ENCODE data around the gene GDF2. TPM values are rescaled to one million over a fixed set of nuclear protein-coding genes. Genes with fewer than 3 reads are reported as not detected.

GDF2 gene
- total and polyA plus RNA-seq, 2 experiments from 2014 or later = 0.39 TPM; not detected in 1

DNA sequence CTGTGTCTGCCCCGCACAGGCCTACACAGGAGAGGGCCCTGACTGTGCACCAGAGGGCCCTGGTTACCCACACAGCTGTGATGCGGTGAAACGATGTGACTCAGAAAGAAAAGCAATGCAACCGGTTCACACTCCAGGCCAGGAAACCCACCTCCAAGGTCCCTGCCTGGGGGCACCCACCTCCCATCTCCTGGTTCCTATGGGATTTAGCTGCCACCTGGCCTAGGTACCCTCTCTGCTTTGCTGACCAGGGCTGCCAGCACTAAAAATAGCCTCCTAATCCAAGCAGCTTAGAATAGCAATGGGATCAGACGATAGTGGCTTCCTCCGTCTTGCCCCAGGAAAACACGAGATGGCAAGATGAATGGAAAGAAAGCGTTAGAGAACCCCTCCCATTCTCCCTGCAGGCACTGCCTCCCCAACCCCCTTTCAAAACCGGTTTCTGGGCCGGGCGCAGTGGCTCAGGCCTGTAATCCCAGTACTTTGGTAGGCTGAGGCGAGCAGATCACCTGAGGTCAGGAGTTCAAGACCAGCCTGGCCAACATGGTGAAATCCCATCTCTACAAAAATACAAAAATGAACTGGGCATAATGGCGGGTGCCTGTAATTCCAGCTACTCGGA lies 38.3 kb downstream of the GDF2 start:
- Histone ChIP-seq H3K79me2 (no peaks in the 10 kb centered on the region), H3K27me3 (no peaks in the 10 kb centered on the region), H2AFZ (no peak overlapping the region), H4K20me1 (ENCODE audit: insufficient read depth, poor library complexity, severe bottlenecking) (no peaks in the 10 kb centered on the region), H3K4me2 (no peak overlapping the region), H3K36me3 (replicated peaks; ENCODE audit: insufficient read depth, low read depth) (no peaks in the 10 kb centered on the region), H3K4me3 (no peak overlapping the region), H3K9me2 (replicated peaks; ENCODE audit: insufficient read depth) (no peaks in the 10 kb centered on the region), H3K4me1 (ENCODE audit: insufficient read depth) (no peaks in the 10 kb centered on the region), H3K27ac (no peak overlapping the region), H3K9me3 (ENCODE audit: low read depth) (no peaks in the 10 kb centered on the region)
- DNase-seq (ENCODE audit: low spot score) = no peak
- 83% methylated on average over 14 of the region's 14 CpGs for WGBS (ENCODE audit: low lambda C conversion rate, missing lambda C conversion rate)
- TF ChIP-seq EZH2phosphoT487 (IDR thresholded peaks at IDR 0.05; ENCODE audit: low read depth, severe bottlenecking, unreplicated experiment) (no peak), EZH2 (IDR thresholded peaks at IDR 0.05; ENCODE audit: borderline replicate concordance) (no peak)
- TF ChIP-seq, protein P1, sequence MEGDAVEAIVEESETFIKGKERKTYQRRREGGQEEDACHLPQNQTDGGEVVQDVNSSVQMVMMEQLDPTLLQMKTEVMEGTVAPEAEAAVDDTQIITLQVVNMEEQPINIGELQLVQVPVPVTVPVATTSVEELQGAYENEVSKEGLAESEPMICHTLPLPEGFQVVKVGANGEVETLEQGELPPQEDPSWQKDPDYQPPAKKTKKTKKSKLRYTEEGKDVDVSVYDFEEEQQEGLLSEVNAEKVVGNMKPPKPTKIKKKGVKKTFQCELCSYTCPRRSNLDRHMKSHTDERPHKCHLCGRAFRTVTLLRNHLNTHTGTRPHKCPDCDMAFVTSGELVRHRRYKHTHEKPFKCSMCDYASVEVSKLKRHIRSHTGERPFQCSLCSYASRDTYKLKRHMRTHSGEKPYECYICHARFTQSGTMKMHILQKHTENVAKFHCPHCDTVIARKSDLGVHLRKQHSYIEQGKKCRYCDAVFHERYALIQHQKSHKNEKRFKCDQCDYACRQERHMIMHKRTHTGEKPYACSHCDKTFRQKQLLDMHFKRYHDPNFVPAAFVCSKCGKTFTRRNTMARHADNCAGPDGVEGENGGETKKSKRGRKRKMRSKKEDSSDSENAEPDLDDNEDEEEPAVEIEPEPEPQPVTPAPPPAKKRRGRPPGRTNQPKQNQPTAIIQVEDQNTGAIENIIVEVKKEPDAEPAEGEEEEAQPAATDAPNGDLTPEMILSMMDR (IDR thresholded peaks at IDR 0.05; ENCODE audit: poor library complexity) = no peak

DNA sequence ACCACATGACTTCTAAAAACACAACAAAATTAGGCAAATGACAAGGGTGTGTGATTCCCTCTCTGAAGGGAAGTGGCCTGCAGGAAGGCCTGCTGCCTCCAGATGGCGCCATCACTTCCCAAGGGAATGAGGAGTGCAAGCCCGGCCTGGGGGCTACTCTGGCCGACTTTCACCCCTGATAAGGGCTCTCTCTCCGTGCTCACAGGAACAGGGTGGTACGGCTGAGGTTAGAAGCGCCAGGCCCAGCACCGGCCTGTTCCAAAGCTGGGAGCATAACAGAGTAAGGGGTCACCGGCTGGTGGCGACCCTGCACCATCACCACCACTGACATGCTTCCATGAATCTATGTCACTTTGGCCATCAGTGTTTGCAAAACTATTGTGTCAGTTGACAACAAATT lies 39.0 kb downstream of the GDF2 start:
- 53% methylated on average over 9 of the region's 9 CpGs for WGBS (ENCODE audit: low lambda C conversion rate, missing lambda C conversion rate)
- TF ChIP-seq EZH2phosphoT487 (IDR thresholded peaks at IDR 0.05; ENCODE audit: low read depth, severe bottlenecking, unreplicated experiment) = no peak
- TF ChIP-seq, protein P1 (IDR thresholded peaks at IDR 0.05; ENCODE audit: poor library complexity) = peak; percentile 61

GRCh38 chr10:47362199-47362598 lies 39.9 kb downstream of the GDF2 start:
- no peak for DNase-seq (ENCODE audit: low spot score)
- Histone ChIP-seq H3K27ac (no peak overlapping the region), H3K9me2 (replicated peaks; ENCODE audit: insufficient read depth) (no peaks in the 10 kb centered on the region), H3K27me3 (no peaks in the 10 kb centered on the region), H4K20me1 (ENCODE audit: insufficient read depth, poor library complexity, severe bottlenecking) (no peaks in the 10 kb centered on the region), H3K4me2 (no peak overlapping the region), H3K4me1 (ENCODE audit: insufficient read depth) (no peaks in the 10 kb centered on the region), H3K9me3 (ENCODE audit: low read depth) (no peaks in the 10 kb centered on the region), H3K4me3 (no peak overlapping the region), H3K79me2 (no peaks in the 10 kb centered on the region), H3K36me3 (replicated peaks; ENCODE audit: insufficient read depth, low read depth) (no peaks in the 10 kb centered on the region), H2AFZ (no peak overlapping the region)
- WGBS (ENCODE audit: low lambda C conversion rate, missing lambda C conversion rate) = 93% methylated on average over 3 of the region's 3 CpGs
- TF ChIP-seq, protein P1 (IDR thresholded peaks at IDR 0.05; ENCODE audit: poor library complexity) = no peak
- no peak for TF ChIP-seq EZH2 (IDR thresholded peaks at IDR 0.05; ENCODE audit: borderline replicate concordance)

More for the DNA sequence above, 39.0 kb downstream of the GDF2 start:
- Histone ChIP-seq H3K4me1 (ENCODE audit: insufficient read depth) (no peaks in the 10 kb centered on the region), H2AFZ (no peak overlapping the region), H3K79me2 (no peaks in the 10 kb centered on the region), H3K27ac (no peak overlapping the region), H3K4me3 (no peak overlapping the region), H3K27me3 (no peaks in the 10 kb centered on the region), H3K4me2 (no peak overlapping the region), H3K36me3 (replicated peaks; ENCODE audit: insufficient read depth, low read depth) (no peaks in the 10 kb centered on the region), H3K9me3 (ENCODE audit: low read depth) (no peaks in the 10 kb centered on the region), H3K9me2 (replicated peaks; ENCODE audit: insufficient read depth) (no peaks in the 10 kb centered on the region), H4K20me1 (ENCODE audit: insufficient read depth, poor library complexity, severe bottlenecking) (no peaks in the 10 kb centered on the region)
- DNase-seq (ENCODE audit: low spot score) = peak; percentile 58
